Neural progenitor cell (in vitro differentiated cells): Measurements from ENCODE around the gene ZDHHC7. TPM values are rescaled to one million over a fixed set of nuclear protein-coding genes. Genes with fewer than 3 reads are reported as not detected.

ENCODE experiments used
- DNase-seq: peaks from one replicate; pipeline ENCODE4 v3.0.0-alpha.2; 2016; ENCODE audit warnings: low spot score
- H2AFZ ChIP-seq: fragments of 200-600 bp; sonication (generic); replicated peaks from 2 replicates; pipeline ENCODE4 v1.6.1; 2016; ENCODE audit warnings: antibody characterized with exemption
- H3F3A ChIP-seq: fragments of 200-600 bp; sonication (generic); 2 replicates; pipeline ENCODE4 v1.6.1; 2016; ENCODE audit warnings: antibody characterized with exemption, low read depth
- H3K27ac ChIP-seq: fragments of 200-600 bp; sonication (generic); 2 replicates; pipeline ENCODE4 v1.5.1; 2016; ENCODE audit warnings: mild to moderate bottlenecking
- H3K27me3 ChIP-seq: fragments of 200-600 bp; sonication (generic); 2 replicates; pipeline ENCODE4 v1.6.1; 2016; ENCODE audit warnings: mild to moderate bottlenecking, moderate library complexity
- H3K36me3 ChIP-seq: fragments of 200-600 bp; sonication (generic); 2 replicates; pipeline ENCODE4 v1.5.1; 2016
- H3K4me1 ChIP-seq: fragments of 200-600 bp; sonication (generic); 2 replicates; pipeline ENCODE4 v1.6.1; 2016; ENCODE audit warnings: mixed run types
- H3K4me2 ChIP-seq: fragments of 200-600 bp; sonication (generic); 2 replicates; pipeline ENCODE4 v1.6.1; 2016
- H3K4me3 ChIP-seq: fragments of 200-600 bp; sonication (generic); 2 replicates; pipeline ENCODE4 v1.5.1; 2016
- H3K79me2 ChIP-seq: fragments of 200-600 bp; sonication (generic); 2 replicates; pipeline ENCODE4 v1.6.1; 2016; ENCODE audit warnings: low read depth
- H3K9ac ChIP-seq: fragments of 200-600 bp; sonication (generic); 2 replicates; pipeline ENCODE4 v1.6.1; 2016
- H3K9me3 ChIP-seq: fragments of 200-600 bp; sonication (generic); 2 replicates; pipeline ENCODE4 v1.5.1; 2016; ENCODE audit warnings: low read depth
- H4K20me1 ChIP-seq: fragments of 200-600 bp; sonication (generic); 2 replicates; pipeline ENCODE4 v1.6.1; 2016; ENCODE audit warnings: low read depth
- H3K27ac Mint-ChIP-seq: 3 replicates; pipeline ENCODE4 v1.8.0; 2021; ENCODE audit warnings: mixed read lengths
- H3K27me3 Mint-ChIP-seq: 2 replicates; pipeline ENCODE4 v1.8.0; 2022; ENCODE audit warnings: low read depth, mild to moderate bottlenecking, inconsistent platforms, moderate library complexity, mixed read lengths; ENCODE audit not compliant: insufficient read depth
- H3K36me3 Mint-ChIP-seq: 3 replicates; pipeline ENCODE4 v1.8.0; 2021; ENCODE audit warnings: mixed read lengths
- H3K4me1 Mint-ChIP-seq: 3 replicates; pipeline ENCODE4 v1.8.0; 2021; ENCODE audit warnings: mixed read lengths
- H3K4me3 Mint-ChIP-seq: 3 replicates; pipeline ENCODE4 v1.8.0; 2021; ENCODE audit warnings: mild to moderate bottlenecking, moderate library complexity, mixed read lengths
- H3K9me3 Mint-ChIP-seq: 3 replicates; pipeline ENCODE4 v1.8.0; 2020; ENCODE audit warnings: mixed read lengths
- EZH2 ChIP-seq: fragments of 200-600 bp; sonication (generic); IDR thresholded peaks from 2 replicates; pipeline ENCODE4 v1.6.1; 2017; ENCODE audit warnings: antibody characterized with exemption, mild to moderate bottlenecking, moderate library complexity
- EZH2phosphoT487 ChIP-seq: fragments of 200-600 bp; sonication (generic); IDR thresholded peaks from 2 replicates; pipeline ENCODE4 v1.6.1; 2017; ENCODE audit warnings: antibody characterized with exemption
- total RNA-seq: library from RNA; depleted of rRNA; stranded (reverse); fragments of >200 nt; gene quantifications from 2 replicates; pipeline ENCODE4 v1.2.3, GENCODE V29; 2015; ENCODE audit warnings: low replicate concordance
- TF ChIP-seq, protein P1 (sequence below): fragments of 200-600 bp; sonication (generic); IDR thresholded peaks from 2 replicates; pipeline ENCODE4 v1.5.1; 2017; ENCODE audit warnings: antibody characterized with exemption, mild to moderate bottlenecking

ZDHHC7 gene
- total RNA-seq, 1 donor from 2014 or later, result 57.0 TPM

- no peak overlapping the region for H3K27ac Mint-ChIP-seq
- Histone ChIP-seq H3K27ac (no peak overlapping the region), H3K27me3 (no peaks in the 10 kb centered on the region), H3K9me3 (no peaks in the 10 kb centered on the region), H4K20me1 (no peaks in the 10 kb centered on the region), H3K4me2 (no peak overlapping the region), H3F3A (no peaks in the 10 kb centered on the region), H3K9ac (no peak overlapping the region), H3K36me3 (no peaks in the 10 kb centered on the region), H2AFZ (no peak overlapping the region), H3K4me3 (no peak overlapping the region), H3K79me2 (no peaks in the 10 kb centered on the region), H3K4me1 (no peaks in the 10 kb centered on the region)
- H3K36me3 Mint-ChIP-seq, result no peaks in the 10 kb centered on the region
- TF ChIP-seq, protein P1, sequence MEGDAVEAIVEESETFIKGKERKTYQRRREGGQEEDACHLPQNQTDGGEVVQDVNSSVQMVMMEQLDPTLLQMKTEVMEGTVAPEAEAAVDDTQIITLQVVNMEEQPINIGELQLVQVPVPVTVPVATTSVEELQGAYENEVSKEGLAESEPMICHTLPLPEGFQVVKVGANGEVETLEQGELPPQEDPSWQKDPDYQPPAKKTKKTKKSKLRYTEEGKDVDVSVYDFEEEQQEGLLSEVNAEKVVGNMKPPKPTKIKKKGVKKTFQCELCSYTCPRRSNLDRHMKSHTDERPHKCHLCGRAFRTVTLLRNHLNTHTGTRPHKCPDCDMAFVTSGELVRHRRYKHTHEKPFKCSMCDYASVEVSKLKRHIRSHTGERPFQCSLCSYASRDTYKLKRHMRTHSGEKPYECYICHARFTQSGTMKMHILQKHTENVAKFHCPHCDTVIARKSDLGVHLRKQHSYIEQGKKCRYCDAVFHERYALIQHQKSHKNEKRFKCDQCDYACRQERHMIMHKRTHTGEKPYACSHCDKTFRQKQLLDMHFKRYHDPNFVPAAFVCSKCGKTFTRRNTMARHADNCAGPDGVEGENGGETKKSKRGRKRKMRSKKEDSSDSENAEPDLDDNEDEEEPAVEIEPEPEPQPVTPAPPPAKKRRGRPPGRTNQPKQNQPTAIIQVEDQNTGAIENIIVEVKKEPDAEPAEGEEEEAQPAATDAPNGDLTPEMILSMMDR, result no peak
- H3K9me3 Mint-ChIP-seq, result peaks cover 3% of the 10 kb centered on the region
- H3K4me1 Mint-ChIP-seq, result peaks cover 2% of the 10 kb centered on the region
- no peak overlapping the region for H3K4me3 Mint-ChIP-seq
- DNase-seq, result no peak
- H3K27me3 Mint-ChIP-seq, result peaks cover 5% of the 10 kb centered on the region
Measured at GRCh38 chr16:84943620-84944019, 67.7 kb downstream of the ZDHHC7 start.

GRCh38 chr16:84942786-84943185, 68.5 kb downstream of the ZDHHC7 start:
- peaks cover 3% of the 10 kb centered on the region for H3K4me1 Mint-ChIP-seq
- no peaks in the 10 kb centered on the region for H3K36me3 Mint-ChIP-seq
- peaks cover 5% of the 10 kb centered on the region for H3K27me3 Mint-ChIP-seq
- Histone ChIP-seq H3K4me1 (no peaks in the 10 kb centered on the region), H3K36me3 (no peaks in the 10 kb centered on the region), H3F3A (no peaks in the 10 kb centered on the region), H3K9ac (no peak overlapping the region), H3K27me3 (no peaks in the 10 kb centered on the region), H3K27ac (no peak overlapping the region), H2AFZ (no peak overlapping the region), H4K20me1 (no peaks in the 10 kb centered on the region), H3K79me2 (no peaks in the 10 kb centered on the region), H3K4me3 (no peak overlapping the region), H3K4me2 (no peak overlapping the region), H3K9me3 (no peaks in the 10 kb centered on the region)
- H3K27ac Mint-ChIP-seq, result no peak overlapping the region
- H3K4me3 Mint-ChIP-seq, result no peak overlapping the region
- TF ChIP-seq, protein P1, result no peak
- TF ChIP-seq EZH2, result no peak
- no peak for TF ChIP-seq EZH2phosphoT487
- no peak for DNase-seq
- H3K9me3 Mint-ChIP-seq, result peaks cover 3% of the 10 kb centered on the region

DNA sequence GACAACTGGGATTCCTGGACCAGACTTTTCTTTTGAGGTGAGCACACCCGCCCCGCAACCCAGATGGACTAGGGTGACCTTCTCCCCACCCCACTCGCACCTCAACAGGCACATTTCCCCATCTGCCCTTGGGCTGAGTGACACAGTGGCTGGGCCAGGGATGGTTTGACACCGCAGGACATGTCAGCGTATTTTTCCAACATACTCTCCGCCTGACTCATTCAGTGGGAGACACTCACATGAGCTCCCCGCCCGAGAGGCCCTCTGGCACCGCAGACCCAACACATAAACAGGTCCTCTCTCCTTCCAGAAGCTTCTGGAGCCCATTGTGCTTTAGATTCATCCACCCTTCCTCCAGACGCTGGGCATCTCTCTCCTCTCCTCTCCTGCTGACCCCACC, 69.4 kb downstream of the ZDHHC7 start:
- Histone ChIP-seq H3K27ac (no peak overlapping the region), H3K4me3 (no peak overlapping the region), H3K4me2 (no peak overlapping the region), H3K9ac (no peak overlapping the region), H3K27me3 (no peaks in the 10 kb centered on the region), H3K79me2 (no peaks in the 10 kb centered on the region), H3F3A (no peaks in the 10 kb centered on the region), H3K9me3 (no peaks in the 10 kb centered on the region), H3K4me1 (no peaks in the 10 kb centered on the region), H2AFZ (no peak overlapping the region), H3K36me3 (no peaks in the 10 kb centered on the region), H4K20me1 (no peaks in the 10 kb centered on the region)
- no peak for DNase-seq
- H3K9me3 Mint-ChIP-seq, result peaks cover 3% of the 10 kb centered on the region
- peaks cover 4% of the 10 kb centered on the region for H3K4me1 Mint-ChIP-seq
- H3K27me3 Mint-ChIP-seq, result peaks cover 5% of the 10 kb centered on the region
- no peak overlapping the region for H3K27ac Mint-ChIP-seq
- H3K36me3 Mint-ChIP-seq, result no peaks in the 10 kb centered on the region
- TF ChIP-seq EZH2phosphoT487 (no peak), EZH2 (no peak)
- TF ChIP-seq, protein P1, result no peak
- H3K4me3 Mint-ChIP-seq, result no peak overlapping the region
